HG03520 (cell line): Measurements from ENCODE around the gene AP1M2.
"Not testable (repeated sequence)": the region's sequence is repeated elsewhere in the genome, so short reads cannot be mapped to it uniquely, and the experiment has no call there.

Source experiments
- ATAC-seq: cut with Tn5 transposase; IDR thresholded peaks from one replicate; pipeline ENCODE4 v1.9.1; 2021; ENCODE audit warnings: mild to moderate bottlenecking, moderate library complexity; ENCODE audit not compliant: unreplicated experiment

Gene AP1M2

GRCh38 chr19:10602330-10603083, 15.4 kb upstream of the AP1M2 start:
- no peak for ATAC-seq

- no peak for ATAC-seq
Observed at GRCh38 chr19:10601999-10602329, 14.9 kb upstream of the AP1M2 start.

- ATAC-seq, result no peak
Observed at GRCh38 chr19:10600149-10600548, 13.0 kb upstream of the AP1M2 start.

GRCh38 chr19:10593820-10594637, 6.9 kb upstream of the AP1M2 start:
- no peak for ATAC-seq

GRCh38 chr19:10593148-10593547, 6.0 kb upstream of the AP1M2 start:
- no peak for ATAC-seq

- ATAC-seq, result no peak
Observed at GRCh38 chr19:10587839-10588150, 683 bp upstream of the AP1M2 start.

GRCh38 chr19:10586396-10586795, 716 bp downstream of the AP1M2 start:
- no peak for ATAC-seq

- ATAC-seq, result no peak
Observed at GRCh38 chr19:10583036-10583776, 3.9 kb downstream of the AP1M2 start.

- no peak for ATAC-seq
Observed at GRCh38 chr19:10582091-10582490, 5.0 kb downstream of the AP1M2 start.

GRCh38 chr19:10580979-10581631, 6.0 kb downstream of the AP1M2 start:
- ATAC-seq, result no peak

- ATAC-seq, result no peak
Observed at GRCh38 chr19:10577951-10578350, 9.2 kb downstream of the AP1M2 start.

- ATAC-seq, result no peak
Observed at GRCh38 chr19:10575011-10575716, 11.9 kb downstream of the AP1M2 start.

GRCh38 chr19:10574462-10574861, 12.7 kb downstream of the AP1M2 start:
- no peak for ATAC-seq

GRCh38 chr19:10573793-10574192, 13.3 kb downstream of the AP1M2 start:
- ATAC-seq, result not testable (repeated sequence)

- peak; percentile 59 for ATAC-seq
Observed at GRCh38 chr19:10568826-10569651, 18.1 kb downstream of the AP1M2 start, which contains the start of gene CDKN2D. CDKN2D (minus strand) TSS chr19:10568979; CDS start chr19:10568653, 326 bp downstream.

- ATAC-seq, result peak; percentile 2
Observed at GRCh38 chr19:10568062-10568825, 18.9 kb downstream of the AP1M2 start.

- no peak for ATAC-seq
Observed at GRCh38 chr19:10567656-10568055, 19.5 kb downstream of the AP1M2 start.

GRCh38 chr19:10566658-10567410, 20.3 kb downstream of the AP1M2 start:
- ATAC-seq, result no peak

- ATAC-seq, result no peak
Observed at GRCh38 chr19:10566408-10566657, 20.8 kb downstream of the AP1M2 start.
